Activated T-helper 1 cell treated with anti-CD3 and anti-CD28 coated beads, Interleukin-2, amount 50 U/mL, for 16 hours (primary cell): ENCODE measurements around the gene ASMTL.
"Not testable (repeated sequence)": the region's sequence is repeated elsewhere in the genome, so short reads cannot be mapped to it uniquely, and the experiment has no call there.

Experiments
- DNase-seq, 2 donors: peaks; one replicate each; pipeline ENCODE4 v3.0.0-alpha.2; 2020; ENCODE audit warnings: low read depth in 1 of 2, low spot score in 1 of 2

Gene ASMTL

GRCh38 chrX:1389181-1389992, 63.3 kb downstream of the ASMTL start:
- DNase-seq, result no peak

- DNase-seq, result no peak
These were observed 64.1 kb downstream of the ASMTL start for GRCh38 chrX:1388651-1389050.

DNA sequence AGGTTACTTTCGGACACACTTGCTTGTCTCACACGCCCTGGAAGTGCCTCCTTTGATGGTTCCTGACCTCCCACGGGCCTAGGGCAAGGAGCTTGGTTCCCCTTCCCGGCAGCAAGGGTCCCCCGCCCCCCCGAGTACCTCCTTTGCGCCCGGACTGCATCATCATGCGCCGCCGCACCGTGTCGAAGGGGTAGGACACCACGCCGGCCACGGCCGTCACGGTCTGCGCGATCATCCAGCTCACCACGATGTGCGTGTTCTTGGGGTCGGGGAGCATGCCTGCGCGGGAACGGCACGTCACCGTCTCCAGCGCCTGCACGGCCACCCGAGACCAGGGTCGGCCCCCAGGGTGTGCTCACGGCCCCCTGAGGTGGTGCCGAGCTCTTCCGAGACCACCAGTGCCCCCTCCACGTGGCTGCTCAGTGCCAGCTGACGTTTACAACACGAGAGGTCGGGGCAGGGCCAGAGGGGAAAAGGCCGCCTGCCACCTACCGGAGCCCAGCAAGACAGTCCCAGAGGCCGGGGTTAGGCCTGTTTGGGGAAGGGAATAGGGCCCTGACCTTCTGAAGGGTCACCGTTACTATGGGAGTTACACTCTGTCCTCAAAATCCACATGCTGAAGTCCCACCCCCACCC, 65.5 kb downstream of the ASMTL start:
- DNase-seq, result no peak

DNA sequence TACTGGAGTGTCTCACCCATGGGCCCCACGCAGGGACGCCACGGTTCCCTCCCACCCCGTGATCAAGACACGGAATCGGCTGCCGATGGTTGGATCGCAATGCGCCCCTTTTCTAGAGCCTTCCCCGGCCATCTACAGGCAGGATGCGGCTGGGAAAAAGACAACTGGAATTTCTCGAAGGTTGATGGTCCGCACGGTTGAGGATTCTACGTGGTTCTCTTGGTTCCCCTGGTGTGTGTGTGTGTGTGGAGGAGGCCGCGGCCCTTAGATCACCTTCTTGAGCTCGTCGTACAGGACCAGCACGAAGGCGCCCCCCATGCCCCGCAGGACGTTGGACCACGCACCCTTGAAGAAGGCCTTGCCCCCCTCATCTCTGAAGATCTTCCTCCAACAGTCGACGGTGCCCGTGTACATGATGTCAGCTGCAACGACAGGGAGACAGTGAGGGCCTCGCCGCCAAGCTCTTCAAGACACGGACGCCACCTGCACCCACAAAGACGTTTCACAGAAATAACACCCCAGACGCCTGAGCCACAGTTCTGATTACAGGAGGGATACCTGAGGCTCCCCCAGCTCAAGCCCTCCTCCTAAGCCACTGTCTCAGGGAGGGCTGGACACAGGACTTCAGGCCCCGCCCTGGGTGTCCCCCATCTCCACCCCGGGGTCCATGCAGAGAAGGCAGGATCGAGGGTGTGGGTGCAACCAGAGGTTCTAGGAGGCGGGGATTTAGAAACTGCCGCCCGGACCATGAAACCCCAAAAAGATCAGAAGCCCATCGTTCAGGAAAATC, 66.2 kb downstream of the ASMTL start:
- no peak for DNase-seq

- DNase-seq, result no peak
These were observed 67.2 kb downstream of the ASMTL start for GRCh38 chrX:1385253-1386223.

- DNase-seq, result no peak
These were observed 68.0 kb downstream of the ASMTL start for GRCh38 chrX:1384658-1385252.

GRCh38 chrX:1380672-1381233, 72.0 kb downstream of the ASMTL start:
- no peak for DNase-seq

- DNase-seq, result no peak
These were observed 74.4 kb downstream of the ASMTL start for GRCh38 chrX:1378306-1378759.

DNA sequence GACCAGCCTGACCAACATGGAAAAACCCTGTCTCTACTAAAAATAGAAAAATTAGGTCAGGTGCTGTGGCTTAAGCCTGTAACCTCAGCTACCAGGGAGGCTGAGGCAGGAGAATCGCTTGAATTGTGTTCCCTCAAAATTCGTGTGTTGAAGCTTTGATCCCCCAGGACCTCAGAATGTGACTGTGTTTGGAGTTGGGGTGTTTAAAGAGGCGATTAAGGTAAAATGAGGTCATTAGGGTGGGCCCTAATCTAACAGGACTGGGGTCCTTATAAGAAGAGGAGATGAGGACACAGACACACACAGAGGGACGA, 84.4 kb downstream of the ASMTL start:
- DNase-seq, result no peak

GRCh38 chrX:1366363-1366762, 86.3 kb downstream of the ASMTL start:
- DNase-seq, result not testable (repeated sequence)

GRCh38 chrX:1361910-1362309, 90.8 kb downstream of the ASMTL start:
- no peak for DNase-seq

- DNase-seq, result no peak
These were observed 91.4 kb downstream of the ASMTL start for GRCh38 chrX:1361275-1361674.

GRCh38 chrX:1360171-1360570, 92.5 kb downstream of the ASMTL start:
- DNase-seq, result no peak

- no peak for DNase-seq
These were observed 93.2 kb downstream of the ASMTL start for GRCh38 chrX:1359477-1359873.

GRCh38 chrX:1358793-1359476, 93.8 kb downstream of the ASMTL start:
- no peak for DNase-seq

DNA sequence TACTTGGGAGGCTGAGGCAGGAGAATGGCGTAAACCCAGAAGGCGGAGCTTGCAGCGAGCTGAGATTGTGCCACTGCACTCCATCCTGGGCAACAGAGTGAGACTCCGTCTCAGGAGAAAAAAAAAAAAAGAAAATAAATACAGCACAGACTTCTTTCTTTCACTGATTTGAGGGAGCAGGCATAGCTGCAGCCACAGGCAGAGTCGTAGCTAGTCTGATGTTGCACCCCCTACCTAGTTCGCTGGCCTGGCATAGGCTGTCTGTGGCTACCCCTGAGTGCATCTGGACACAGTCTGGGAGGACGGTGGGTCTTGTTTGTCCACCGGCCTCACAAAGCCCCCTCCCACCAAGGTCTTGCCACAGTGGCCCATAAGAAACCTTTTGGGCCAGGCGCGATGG, 94.7 kb downstream of the ASMTL start:
- no peak for DNase-seq

DNA sequence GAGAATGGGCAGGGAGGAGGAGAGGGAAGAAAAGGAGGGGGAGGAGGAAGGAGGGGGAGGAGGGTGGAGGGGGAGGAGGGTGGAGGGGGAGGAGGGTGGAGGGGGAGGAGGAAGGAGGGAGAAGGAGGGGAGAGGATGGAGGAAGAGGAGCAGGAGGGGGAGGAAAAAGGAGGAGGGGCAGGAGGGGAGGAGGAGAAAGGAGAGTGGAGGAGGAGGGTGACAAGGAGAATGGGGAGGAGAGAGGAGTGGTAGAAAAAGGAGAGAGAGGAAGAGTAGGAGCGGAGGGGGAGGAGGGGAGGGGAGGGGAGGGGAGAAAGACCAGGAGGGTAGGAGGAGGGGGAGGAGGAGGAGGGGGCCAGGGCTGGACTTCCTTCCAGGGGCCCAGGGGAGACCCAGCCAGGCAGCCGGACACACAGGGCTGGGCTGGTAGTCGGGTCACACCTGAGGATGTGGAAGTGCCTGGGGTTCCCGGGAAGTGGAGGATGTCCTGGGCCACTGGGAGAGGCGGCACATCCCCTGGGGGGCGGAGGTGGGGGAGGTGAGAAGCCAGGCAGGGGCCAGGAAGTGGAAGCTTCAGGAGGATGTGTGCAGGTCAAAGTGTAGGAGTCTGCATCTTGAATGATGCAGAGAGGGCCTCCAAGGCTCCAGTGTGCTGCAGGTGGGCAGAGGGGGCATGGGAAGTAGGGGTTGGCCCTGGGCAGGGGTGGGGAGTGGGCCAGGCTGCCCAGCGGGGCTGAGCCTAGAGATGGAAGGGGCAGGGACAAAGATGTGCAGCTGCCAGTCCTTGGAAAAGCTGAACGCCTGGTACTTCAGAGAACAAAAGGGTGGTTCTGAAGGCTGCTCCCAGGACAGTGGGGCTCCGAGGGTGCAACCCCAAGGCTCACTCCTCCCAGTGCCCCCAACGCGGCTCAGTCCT, 97.3 kb downstream of the ASMTL start:
- no peak for DNase-seq
